Left ventricle myocardium inferior (tissue), 1 donor: Measurements from ENCODE around the gene ASIC4. TPM values are rescaled to one million over a fixed set of nuclear protein-coding genes. Genes with fewer than 3 reads are reported as not detected.

ENCODE experiments used
- DNase-seq: peaks from one replicate; pipeline ENCODE4 v3.0.0-alpha.2; 2020
- H3K27ac ChIP-seq: fragments of 200-600 bp; replicated peaks from 2 replicates; pipeline ENCODE4 v1.8.0; 2021
- H3K27me3 ChIP-seq: fragments of 200-600 bp; 2 replicates; pipeline ENCODE4 v1.8.0; 2021; ENCODE audit warnings: low read depth
- H3K36me3 ChIP-seq: fragments of 200-600 bp; 2 replicates; pipeline ENCODE4 v1.8.0; 2021
- H3K4me1 ChIP-seq: fragments of 200-600 bp; 2 replicates; pipeline ENCODE4 v1.8.0; 2021
- H3K4me3 ChIP-seq: fragments of 200-600 bp; 2 replicates; pipeline ENCODE4 v1.8.0; 2021; ENCODE audit warnings: mild to moderate bottlenecking, moderate library complexity
- H3K9me3 ChIP-seq: fragments of 200-600 bp; replicated peaks from 2 replicates; pipeline ENCODE4 v1.8.0; 2021
- CTCF ChIP-seq: fragments of 200-600 bp; IDR thresholded peaks from 2 replicates; pipeline ENCODE4 v1.8.0; 2021; ENCODE audit warnings: antibody characterized with exemption, mild to moderate bottlenecking, borderline replicate concordance
- intact Hi-C: fragments of 100-400 bp; cut with micrococcal nuclease; formaldehyde crosslinking; loops from one replicate; pipeline ENCODE4 v1.11.0; 2022
- total RNA-seq: library from RNA; stranded (reverse); fragmentation: NEBNext Ultra II Directional; extraction: Animal tissue kit (Norgen Biotek cat#: 25700); gene quantifications from one replicate; pipeline ENCODE4 v1.2.1, GENCODE V29; 2021
- donor health status: DM: no; HTN: yes; CAD: no; lungs with severe emphysema.

The ASIC4 gene
- total RNA-seq, 1 donor from 2014 or later: not detected

- Histone ChIP-seq H3K4me1 (peaks cover 39% of the 10 kb centered on the region), H3K36me3 (peaks cover 33% of the 10 kb centered on the region), H3K27ac (peak overlapping the region; percentile 38), H3K4me3 (no peak overlapping the region), H3K9me3 (no peaks in the 10 kb centered on the region), H3K27me3 (peaks cover 31% of the 10 kb centered on the region)
- DNase-seq: no peak
- TF ChIP-seq CTCF: no peak
- intact Hi-C loops: no loop called here
Measured at GRCh38 chr2:219477179-219477578, 37.1 kb upstream of the ASIC4 start.

GRCh38 chr2:219477815-219478214, 36.5 kb upstream of the ASIC4 start:
- Histone ChIP-seq H3K36me3 (peaks cover 37% of the 10 kb centered on the region), H3K9me3 (no peaks in the 10 kb centered on the region), H3K27ac (peak overlapping the region; percentile 38), H3K4me3 (no peak overlapping the region), H3K4me1 (peaks cover 39% of the 10 kb centered on the region), H3K27me3 (peaks cover 36% of the 10 kb centered on the region)
- no peak for TF ChIP-seq CTCF
- peak; percentile 66 for DNase-seq
- intact Hi-C loops: no loop called here

GRCh38 chr2:219478916-219479315, 35.4 kb upstream of the ASIC4 start:
- H3K27me3 ChIP-seq: peaks cover 40% of the 10 kb centered on the region
- TF ChIP-seq CTCF: no peak
- no peak overlapping the region for H3K4me3 ChIP-seq
- peaks cover 42% of the 10 kb centered on the region for H3K36me3 ChIP-seq
- H3K4me1 ChIP-seq: peaks cover 43% of the 10 kb centered on the region
- no peaks in the 10 kb centered on the region for H3K9me3 ChIP-seq
- intact Hi-C loops: no loop called here
- DNase-seq: no peak
- H3K27ac ChIP-seq: no peak overlapping the region

- Histone ChIP-seq H3K4me1 (peaks cover 46% of the 10 kb centered on the region), H3K9me3 (no peaks in the 10 kb centered on the region), H3K27me3 (peaks cover 51% of the 10 kb centered on the region), H3K27ac (no peak overlapping the region), H3K4me3 (no peak overlapping the region), H3K36me3 (peaks cover 46% of the 10 kb centered on the region)
- DNase-seq: no peak
- no peak for TF ChIP-seq CTCF
- intact Hi-C loops: no loop called here
Measured at GRCh38 chr2:219480004-219480403, 34.3 kb upstream of the ASIC4 start.

GRCh38 chr2:219482674-219483405, 31.4 kb upstream of the ASIC4 start:
- Histone ChIP-seq H3K27me3 (peaks cover 60% of the 10 kb centered on the region), H3K36me3 (peaks cover 50% of the 10 kb centered on the region), H3K4me1 (peaks cover 35% of the 10 kb centered on the region), H3K9me3 (no peaks in the 10 kb centered on the region), H3K27ac (no peak overlapping the region), H3K4me3 (no peak overlapping the region)
- TF ChIP-seq CTCF: no peak
- intact Hi-C loops: no loop called here
- no peak for DNase-seq
